ENCODE measurements around the gene KRT34.
A peak's percentile ranks its signal among the peaks of the same experiment; 100 is the strongest.
"Not testable (repeated sequence)": the region's sequence is repeated elsewhere in the genome, so short reads cannot be mapped to it uniquely, and the experiment has no call there.

The KRT34 gene

DNA sequence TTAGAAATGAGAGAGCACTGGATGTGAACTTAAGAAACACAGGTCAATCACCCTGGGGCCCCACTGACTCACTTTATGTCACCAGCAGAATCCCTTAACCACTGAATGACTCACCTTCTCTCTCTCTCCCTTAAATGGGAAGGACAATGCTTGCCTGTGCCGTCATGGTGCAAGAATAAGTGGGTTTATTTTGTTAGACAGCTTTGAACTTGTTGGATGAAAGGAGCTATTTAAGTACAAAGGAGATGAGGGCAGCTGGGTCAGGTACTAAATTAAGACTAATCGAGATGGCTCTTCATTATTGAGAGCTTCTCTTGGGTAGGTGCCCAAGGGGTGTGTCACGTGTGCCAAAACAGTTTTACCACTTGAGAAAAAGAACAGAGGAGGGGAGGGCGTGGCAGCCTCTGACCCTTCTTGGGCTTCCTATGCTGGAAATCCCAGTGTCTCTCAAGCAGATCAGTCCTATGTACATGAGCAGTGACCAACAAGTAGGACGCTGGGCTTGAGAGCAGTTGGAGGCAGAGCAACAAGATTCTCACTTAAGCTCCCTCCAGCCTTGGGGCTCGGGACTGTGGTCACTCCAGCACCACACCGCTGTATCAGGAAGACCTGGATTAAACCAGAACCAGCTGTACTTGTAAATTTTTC, 22.0 kb upstream of the KRT34 start:
- peak; percentile 84 for DNase-seq (ENCODE audit: low spot score)

GRCh38 chr17:41403404-41404023, 21.4 kb upstream of the KRT34 start:
- DNase-seq (ENCODE audit: low spot score), result no peak

- DNase-seq (ENCODE audit: low spot score), result no peak
Observed at GRCh38 chr17:41402161-41402560, 20.1 kb upstream of the KRT34 start.

- DNase-seq (ENCODE audit: low spot score), result no peak
Observed at GRCh38 chr17:41396996-41397660, 15.0 kb upstream of the KRT34 start, which contains the start of gene KRT31. Gene KRT31, minus strand, starts transcription at chr17:41397608. Its CDS starts 69 bp downstream, at chr17:41397539.

- no peak for DNase-seq (ENCODE audit: low spot score)
Observed at GRCh38 chr17:41396340-41396739, 14.2 kb upstream of the KRT34 start.

- DNase-seq (ENCODE audit: low spot score), result no peak
Observed at GRCh38 chr17:41395611-41396010, 13.5 kb upstream of the KRT34 start.

GRCh38 chr17:41395044-41395443, 12.9 kb upstream of the KRT34 start:
- DNase-seq (ENCODE audit: low spot score), result not testable (repeated sequence)

- no peak for DNase-seq (ENCODE audit: low spot score)
Observed at GRCh38 chr17:41394254-41394996, 12.3 kb upstream of the KRT34 start.

- no peak for DNase-seq (ENCODE audit: low spot score)
Observed at GRCh38 chr17:41393826-41394225, 11.7 kb upstream of the KRT34 start.

DNA sequence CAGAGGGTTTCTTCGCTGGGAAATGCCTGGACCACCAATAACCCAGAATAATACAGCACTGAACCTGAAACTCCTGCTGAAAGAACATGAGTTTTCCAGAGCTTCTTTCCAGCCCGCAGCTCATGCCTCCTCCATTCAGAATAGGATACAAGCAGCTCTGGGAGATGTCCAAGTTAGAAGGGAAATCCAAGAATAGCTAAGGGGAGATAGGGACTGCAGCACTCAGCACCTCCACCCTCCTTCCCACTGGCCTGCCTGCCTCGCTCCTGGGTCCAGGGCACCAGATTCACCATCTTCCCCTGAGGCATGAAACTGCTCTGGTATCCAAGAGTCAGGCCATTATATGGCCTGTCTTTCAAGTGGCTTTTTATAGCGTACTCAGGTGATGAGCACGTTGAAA, 11.2 kb upstream of the KRT34 start:
- no peak for DNase-seq (ENCODE audit: low spot score)

GRCh38 chr17:41392278-41392677, 10.2 kb upstream of the KRT34 start:
- no peak for DNase-seq (ENCODE audit: low spot score)

DNA sequence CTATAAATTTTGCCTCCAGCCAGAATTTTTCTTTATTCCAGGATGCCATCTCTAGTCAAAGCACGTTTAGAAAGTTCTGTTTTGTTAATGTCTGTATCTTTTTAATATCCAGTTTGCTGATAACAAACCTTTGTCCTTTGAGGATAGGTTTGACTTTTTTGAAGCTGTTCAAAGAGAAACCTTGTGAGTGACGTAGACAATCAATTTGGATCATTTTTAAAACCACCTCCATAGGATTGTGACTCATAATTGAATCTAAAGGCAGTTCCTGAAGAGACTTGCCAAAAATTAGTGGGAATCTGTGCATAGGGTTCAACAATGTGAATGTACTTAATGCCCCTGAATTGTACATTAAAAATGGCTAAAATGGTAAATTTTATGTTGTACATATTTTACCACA, 9.4 kb upstream of the KRT34 start:
- no peak for DNase-seq (ENCODE audit: low spot score)

- DNase-seq (ENCODE audit: low spot score), result no peak
Observed at GRCh38 chr17:41390411-41390938, 8.4 kb upstream of the KRT34 start.

DNA sequence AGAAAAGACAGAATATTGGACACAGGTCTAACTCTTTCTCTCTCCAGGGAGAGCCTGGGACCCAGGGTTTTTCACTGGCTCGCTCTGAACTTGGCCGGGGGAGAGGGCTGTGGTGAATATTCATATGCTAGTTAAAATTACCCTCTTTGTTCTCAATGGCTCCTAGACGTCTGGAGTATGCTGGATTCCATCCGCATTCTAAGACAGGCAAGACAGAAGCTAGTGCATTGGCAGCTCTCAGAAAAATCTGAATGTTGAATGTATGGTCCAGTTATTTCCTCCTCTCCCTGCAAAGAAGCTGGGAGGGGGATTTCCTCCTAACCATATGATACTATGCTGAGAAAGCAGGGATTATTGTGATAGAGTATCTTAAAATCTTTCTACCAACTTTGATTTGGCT, 5.6 kb upstream of the KRT34 start:
- no peak for DNase-seq (ENCODE audit: low spot score)

DNA sequence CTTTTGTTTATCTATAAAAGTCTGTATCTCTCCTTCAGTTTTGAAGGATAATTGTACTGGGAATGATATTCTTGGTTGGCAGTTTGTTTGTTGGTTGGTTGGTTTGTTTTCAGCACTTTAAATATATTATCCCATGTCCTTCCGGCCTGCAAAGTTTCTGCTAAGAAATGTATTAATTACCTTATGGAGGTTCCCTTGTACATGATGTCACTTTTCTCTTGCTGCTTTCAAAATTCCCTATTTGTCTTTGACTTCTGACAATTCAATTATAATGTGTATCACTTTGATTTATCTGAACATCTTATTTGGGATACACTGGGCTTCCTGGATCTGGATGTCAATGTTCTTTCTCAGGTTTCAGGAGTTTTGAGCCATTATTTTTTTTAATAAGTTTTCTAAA, 4.1 kb upstream of the KRT34 start:
- DNase-seq (ENCODE audit: low spot score), result no peak

- DNase-seq (ENCODE audit: low spot score), result no peak
Observed at GRCh38 chr17:41383690-41384089, 1.6 kb upstream of the KRT34 start.

DNA sequence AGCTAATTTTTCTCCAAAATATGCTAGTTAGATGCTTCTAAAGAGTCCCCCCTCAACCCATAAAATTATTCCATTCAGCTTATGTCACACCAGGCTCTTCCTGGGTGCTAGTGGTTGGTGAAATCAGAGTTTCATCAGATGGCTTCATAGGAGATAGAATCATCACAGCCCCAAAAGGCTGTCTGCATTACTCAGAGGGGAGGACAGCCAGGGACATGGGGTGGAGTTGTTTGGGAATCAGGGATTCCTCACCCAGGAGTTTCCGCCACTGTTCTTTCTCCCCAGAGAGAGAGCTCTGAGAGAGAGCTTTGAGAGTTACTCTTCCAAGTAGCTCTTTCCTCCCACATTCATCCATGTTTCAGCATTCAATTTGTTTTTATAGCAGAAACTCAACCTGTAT, 288 bp upstream of the KRT34 start:
- DNase-seq (ENCODE audit: low spot score), result no peak

DNA sequence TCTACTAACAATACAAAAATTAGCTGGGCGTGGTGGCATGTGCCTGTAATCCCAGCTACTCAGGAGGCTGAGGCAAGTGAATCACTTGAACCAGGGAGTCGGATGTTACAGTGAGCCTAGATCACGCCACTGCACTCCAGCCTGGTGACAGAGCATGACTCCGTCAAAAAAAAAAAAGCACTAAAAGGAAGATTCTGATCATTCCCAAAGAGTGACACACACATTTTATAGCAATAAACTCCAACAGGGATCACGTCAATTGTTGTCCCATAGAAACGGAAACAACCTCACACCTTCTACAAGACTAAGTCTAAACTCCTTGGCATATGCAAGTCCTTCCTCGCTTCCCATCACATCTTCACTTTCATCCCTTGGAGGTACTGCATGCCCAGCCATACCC, 2.0 kb downstream of the KRT34 start:
- peak; percentile 61 for DNase-seq (ENCODE audit: low spot score)

GRCh38 chr17:41377546-41377945, 4.6 kb downstream of the KRT34 start:
- no peak for DNase-seq (ENCODE audit: low spot score)

- DNase-seq (ENCODE audit: low spot score), result no peak
Observed at GRCh38 chr17:41369713-41370112, 12.4 kb downstream of the KRT34 start, which contains the start of gene KRT33B. Gene KRT33B, minus strand, starts transcription at chr17:41369813. Its CDS starts 63 bp downstream, at chr17:41369750.

DNA sequence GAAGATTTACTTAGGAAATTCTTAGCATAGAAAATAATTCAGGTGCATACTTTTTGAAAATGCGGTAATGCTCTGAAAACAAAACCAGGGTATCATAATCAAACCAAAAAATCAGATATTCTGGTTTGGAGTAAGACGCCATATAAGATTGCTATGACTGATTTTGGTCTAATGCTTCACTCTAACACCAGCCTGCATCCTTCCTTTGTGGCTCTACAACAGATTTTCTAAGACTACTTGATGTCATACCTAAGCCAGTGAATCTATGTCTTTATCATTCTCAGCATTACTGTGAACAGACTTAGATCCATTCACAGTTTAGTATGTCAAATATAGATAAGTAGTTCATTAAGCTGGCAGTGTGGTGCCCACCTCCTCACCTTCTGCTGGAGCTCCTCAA, 13.1 kb downstream of the KRT34 start:
- DNase-seq (ENCODE audit: low spot score), result no peak

GRCh38 chr17:41367426-41368075, 14.6 kb downstream of the KRT34 start:
- DNase-seq (ENCODE audit: low spot score), result no peak

Data from LoVo (cell line).